SK-N-SH (cell line): Measurements from ENCODE around the gene MYO1F. TPM values are rescaled to one million over a fixed set of nuclear protein-coding genes. Genes with fewer than 3 reads are reported as not detected.

Experiments used
- CTCF ChIA-PET: fragments of 300-600, 350-600 bp; formaldehyde crosslinking; extraction: SDS; loops from one replicate; lab custom pipeline; 2021; lab: Yijun Ruan, JAX
- POLR2A ChIA-PET: fragments of 350-600 bp; sonication (Branson Sonifier 250); formaldehyde crosslinking; extraction: SDS; loops from one replicate; lab custom pipeline; 2020; ENCODE audit warnings: antibody characterized with exemption, inconsistent platforms; lab: Yijun Ruan, JAX
- DNase-seq: peaks from one replicate; pipeline ENCODE4 v3.0.0; 2012
- H2AFZ ChIP-seq: fragments of 200-600 bp; sonication (generic); 2 replicates; pipeline ENCODE4 v1.8.1; 2016; ENCODE audit warnings: antibody characterized with exemption, mild to moderate bottlenecking, low read depth
- H3F3A ChIP-seq: fragments of 200-600 bp; sonication (generic); replicated peaks from 2 replicates; pipeline ENCODE3; 2016; ENCODE audit warnings: antibody characterized with exemption, mild to moderate bottlenecking; ENCODE audit not compliant: insufficient read depth
- H3K27ac ChIP-seq, 2 experiments: fragments of 200-500 bp in 1 of 2; fragments of 200-600 bp in 1 of 2; sonication (Bioruptor generic) in 1 of 2; sonication (generic), shearing (Covaris generic) in 1 of 2; 2 replicates each; pipeline versions ENCODE4 v1.5.1 to v1.6.1; 2014 to 2016; ENCODE audit warnings: low read depth in 2 of 2, inconsistent platforms in 1 of 2, low read length in 1 of 2, mild to moderate bottlenecking in 1 of 2, mixed read lengths in 1 of 2
- H3K27me3 ChIP-seq: fragments of 200-600 bp; sonication (generic), shearing (Covaris generic); 2 replicates; pipeline ENCODE4 v1.6.1; 2016; ENCODE audit warnings: mixed run types; ENCODE audit not compliant: insufficient read depth
- H3K36me3 ChIP-seq, 2 experiments: fragments of 200-500 bp in 1 of 2; fragments of 200-600 bp in 1 of 2; sonication (Bioruptor generic) in 1 of 2; sonication (generic) in 1 of 2; replicated peaks in 1 of 2; 2 replicates each; pipeline versions ENCODE3 to v1.5.1; 2014 to 2016; ENCODE audit warnings: low read length in 1 of 2, mild to moderate bottlenecking in 1 of 2; ENCODE audit not compliant: insufficient read depth in 2 of 2, control insufficient read depth in 1 of 2
- H3K4me1 ChIP-seq, 2 experiments: fragments of 200-500 bp in 1 of 2; fragments of 200-600 bp in 1 of 2; sonication (Bioruptor generic) in 1 of 2; sonication (generic), shearing (Covaris generic) in 1 of 2; 2 replicates each; pipeline versions ENCODE4 v1.5.1 to v1.6.1; 2014 to 2016; ENCODE audit warnings: low read depth in 1 of 2, low read length in 1 of 2, mixed run types in 1 of 2; ENCODE audit not compliant: insufficient read depth in 2 of 2, control insufficient read depth in 1 of 2
- H3K4me2 ChIP-seq: fragments of 200-600 bp; sonication (generic), shearing (Covaris generic); 2 replicates; pipeline ENCODE4 v1.6.1; 2017; ENCODE audit warnings: mixed run types
- H3K4me3 ChIP-seq, 2 experiments: fragments of 200-500 bp in 1 of 2; fragments of 200-600 bp in 1 of 2; sonication (Bioruptor generic) in 1 of 2; sonication (generic), shearing (Covaris generic) in 1 of 2; 2 replicates each; pipeline versions ENCODE4 v1.5.1 to v1.8.1; 2014 to 2016; ENCODE audit warnings: low read depth in 2 of 2, inconsistent platforms in 1 of 2, low read length in 1 of 2, mild to moderate bottlenecking in 1 of 2, mixed read lengths in 1 of 2, moderate library complexity in 1 of 2
- H3K79me2 ChIP-seq: fragments of 200-600 bp; sonication (generic); 2 replicates; pipeline ENCODE4 v1.8.1; 2017; ENCODE audit warnings: mild to moderate bottlenecking; ENCODE audit not compliant: insufficient read depth
- H3K9ac ChIP-seq: fragments of 200-600 bp; sonication (generic); 2 replicates; pipeline ENCODE4 v1.6.1; 2017; ENCODE audit warnings: mixed run types
- H3K9me2 ChIP-seq: fragments of 200-600 bp; sonication (generic); 2 replicates; pipeline ENCODE4 v1.6.1; 2017; ENCODE audit warnings: mixed run types
- H3K9me3 ChIP-seq: fragments of 200-600 bp; sonication (generic); 2 replicates; pipeline ENCODE4 v1.6.1; 2017; ENCODE audit warnings: mixed run types, mild to moderate bottlenecking, moderate library complexity
- H4K20me1 ChIP-seq: fragments of 200-600 bp; sonication (generic); 2 replicates; pipeline ENCODE4 v1.6.1; 2017; ENCODE audit warnings: mild to moderate bottlenecking, mixed run types; ENCODE audit not compliant: insufficient read depth
- CHD2 ChIP-seq: fragments of 150-350 bp; IDR thresholded peaks from 2 replicates; pipeline ENCODE4 v1.6.1; 2018; ENCODE audit warnings: low read length; ENCODE audit not compliant: partially characterized antibody
- CTCF ChIP-seq: fragments of 200-600 bp; sonication (generic); IDR thresholded peaks from 2 replicates; pipeline ENCODE4 v1.6.1; 2017; ENCODE audit warnings: antibody characterized with exemption, mild to moderate bottlenecking, moderate library complexity
- ELF1 ChIP-seq: IDR thresholded peaks from 2 replicates; pipeline ENCODE4 v1.4.0; 2012
- EP300 ChIP-seq, 2 experiments: IDR thresholded peaks; 2 replicates each; pipeline versions ENCODE4 v1.4.0 to v1.6.1; 2012; ENCODE audit warnings: borderline replicate concordance in 1 of 2, low read depth in 1 of 2, low read length in 1 of 2
- EZH2phosphoT487 ChIP-seq: fragments of 200-600 bp; sonication (generic); IDR thresholded peaks from 2 replicates; pipeline ENCODE4 v1.6.1; 2017; ENCODE audit warnings: low read depth, mixed run types, mild to moderate bottlenecking, antibody characterized with exemption, moderate library complexity, borderline replicate concordance
- FOSL2 ChIP-seq: IDR thresholded peaks from 2 replicates; pipeline ENCODE4 v1.4.0; 2012; ENCODE audit warnings: low read depth, mild to moderate bottlenecking, moderate library complexity, borderline replicate concordance
- FOXM1 ChIP-seq: IDR thresholded peaks from 2 replicates; pipeline ENCODE4 v1.4.0; 2012; ENCODE audit warnings: low read depth, mild to moderate bottlenecking
- GABPA ChIP-seq: IDR thresholded peaks from 2 replicates; pipeline ENCODE4 v1.4.0; 2012; ENCODE audit warnings: low read depth, mild to moderate bottlenecking
- IRF3 ChIP-seq: fragments of 150-350 bp; IDR thresholded peaks from 2 replicates; pipeline ENCODE4 v1.6.1; 2016; ENCODE audit warnings: mild to moderate bottlenecking, low read depth, low read length
- JUND ChIP-seq: IDR thresholded peaks from 2 replicates; pipeline ENCODE4 v1.4.0; 2012
- MAX ChIP-seq: IDR thresholded peaks from 2 replicates; pipeline ENCODE4 v1.4.0; 2012; ENCODE audit warnings: low read depth
- NRF1 ChIP-seq: IDR thresholded peaks from 2 replicates; pipeline ENCODE4 v1.6.1; 2012; ENCODE audit warnings: low read depth, mild to moderate bottlenecking, low read length
- PBX3 ChIP-seq: IDR thresholded peaks from 2 replicates; pipeline ENCODE4; 2012
- POLR2AphosphoS5 ChIP-seq: IDR thresholded peaks from 2 replicates; pipeline ENCODE4 v1.6.1; 2012; ENCODE audit warnings: low read depth, low read length
- REST ChIP-seq: IDR thresholded peaks from 2 replicates; pipeline ENCODE4 v1.6.1; 2012; ENCODE audit warnings: mild to moderate bottlenecking, low read depth, low read length, moderate library complexity
- RFX5 ChIP-seq: IDR thresholded peaks from 2 replicates; pipeline ENCODE4 v1.6.1; 2012; ENCODE audit warnings: mild to moderate bottlenecking, improper control_type of control experiment, low read length
- SIN3A ChIP-seq: IDR thresholded peaks from 2 replicates; pipeline ENCODE4 v1.6.1; 2012; ENCODE audit warnings: low read depth, mild to moderate bottlenecking, low read length, moderate library complexity, borderline replicate concordance
- TAF1 ChIP-seq: IDR thresholded peaks from 2 replicates; pipeline ENCODE4 v1.6.1; 2012; ENCODE audit warnings: low read depth, mild to moderate bottlenecking, low read length, moderate library complexity, borderline replicate concordance
- USF1 ChIP-seq: IDR thresholded peaks from 2 replicates; pipeline ENCODE4 v1.4.0; 2012; ENCODE audit warnings: low read depth, borderline replicate concordance
- USF2 ChIP-seq: fragments of 150-350 bp; IDR thresholded peaks from 2 replicates; pipeline ENCODE4 v1.6.1; 2017; ENCODE audit warnings: antibody characterized with exemption, low read length, low read depth, borderline replicate concordance
- YY1 ChIP-seq: IDR thresholded peaks from 2 replicates; pipeline ENCODE4 v1.4.0; 2012; ENCODE audit warnings: low read depth, mild to moderate bottlenecking
- WGBS: methylation state at CpG from one replicate; pipeline ENCODE4 v1.1.6; 2017; ENCODE audit warnings: low lambda C conversion rate; 5-methylcytosine and 5-hydroxymethylcytosine counted together
- polyA plus RNA-seq, 3 experiments: library from polyadenylated mRNA; depleted of rRNA; stranded (reverse); fragments of >200 nt; gene quantifications; 2 replicates each; pipeline ENCODE4 v1.2.3, GENCODE V29; 2012

Gene MYO1F
- polyA plus RNA-seq, 1 of the 3 experiments (the other 2 are of a cell fraction), result 0.51 TPM

- Histone ChIP-seq H2AFZ (peak within 1 kb of the TSS; percentile 86), H3K4me3 (peak within 1 kb of the TSS; percentile 63 to 65), H3K9me3 (no peaks in the 10 kb centered on the region), H3K27ac (peak within 1 kb of the TSS; percentile 89 to 93), H3F3A (peaks cover 8% of the 10 kb centered on the region), H3K9ac (peak within 1 kb of the TSS; percentile 94), H3K36me3 (peaks cover 2 to 4% of the 10 kb centered on the region in 2 experiments), H3K4me1 (peaks cover 10 to 16% of the 10 kb centered on the region in 2 experiments; a peak in 3 of 4 replicates), H3K9me2 (no peaks in the 10 kb centered on the region), H3K4me2 (peak within 1 kb of the TSS; percentile 91), H3K27me3 (no peaks in the 10 kb centered on the region), H4K20me1 (no peaks in the 10 kb centered on the region), H3K79me2 (peaks cover 9% of the 10 kb centered on the region; the same call in 1 of the 2 replicates)
- POLR2A ChIA-PET, result interaction anchor here (0.5 to 2.9 kb wide), 16 partner anchors 9 to 192 kb away, joined by 3 to 18 read pairs (median 4); partner anchors contain the start of genes HNRNPM, NDUFA7, RAB11B and RPS28
- peak; percentile 98 for DNase-seq
- WGBS, result 9% methylated on average over 15 of the region's 70 CpGs
- CTCF ChIA-PET, result interaction anchor here (0.7 to 1.9 kb wide), 6 partner anchors 8 to 178 kb away, joined by 3 to 7 read pairs (median 4); partner anchors contain the start of gene MARCHF2
- TF ChIP-seq RFX5, result no peak
- TF ChIP-seq CTCF, result no peak
- no peak for TF ChIP-seq EP300 (IDR thresholded peaks at IDR 0.05; ENCODE audit: borderline replicate concordance in 1 of 2, low read depth in 1 of 2, low read length in 1 of 2)
- no peak for TF ChIP-seq USF1
- peak; percentile 75 for TF ChIP-seq GABPA
- TF ChIP-seq USF2, result no peak
- peak; percentile 91 for TF ChIP-seq TAF1
- no peak; the same call in 1 of the 2 replicates for TF ChIP-seq SIN3A
- TF ChIP-seq PBX3, result peak; percentile 88
- peak; percentile 11; the same call in 1 of the 2 replicates for TF ChIP-seq REST
- no peak for TF ChIP-seq FOXM1
- TF ChIP-seq FOSL2, result no peak
- no peak for TF ChIP-seq EZH2phosphoT487
- TF ChIP-seq JUND, result no peak
- TF ChIP-seq CHD2, result peak; percentile 99
- peak; percentile 69 for TF ChIP-seq MAX
- peak; percentile 89 for TF ChIP-seq YY1
- TF ChIP-seq ELF1, result peak; percentile 82
- no peak for TF ChIP-seq IRF3
- TF ChIP-seq NRF1, result peak; percentile 68
- peak; percentile 95 for TF ChIP-seq POLR2AphosphoS5
Measured at GRCh38 chr19:8513687-8514504, 63.3 kb downstream of the MYO1F start, which contains the start of gene ZNF414. TSS of gene ZNF414 (minus strand) at chr19:8514167. CDS start at chr19:8514046, 121 bp downstream.
